Muscle of leg (tissue), 11 donors: ENCODE data around the gene FAM83E. TPM values are rescaled to one million over a fixed set of nuclear protein-coding genes. Genes with fewer than 3 reads are reported as not detected.

Source experiments
- DNase-seq: peaks from one replicate; pipeline ENCODE4 v3.0.0; 2013
- H3K27ac ChIP-seq: one replicate; pipeline ENCODE4 v1.5.1; 2013; ENCODE audit warnings: mild to moderate bottlenecking, low read length, control low read depth
- H3K27me3 ChIP-seq: one replicate; pipeline ENCODE4 v1.6.1; 2013; ENCODE audit warnings: low read length; ENCODE audit not compliant: control insufficient read depth, insufficient read depth
- H3K36me3 ChIP-seq: one replicate; pipeline ENCODE4 v1.6.1; 2013; ENCODE audit warnings: low read length; ENCODE audit not compliant: control insufficient read depth, insufficient read depth
- H3K4me1 ChIP-seq: one replicate; pipeline ENCODE4 v1.6.1; 2013; ENCODE audit warnings: low read length; ENCODE audit not compliant: control insufficient read depth, insufficient read depth
- H3K4me3 ChIP-seq: one replicate; pipeline ENCODE4 v1.5.1; 2013; ENCODE audit warnings: low read length, control low read depth
- H3K9me3 ChIP-seq: replicated peaks from 2 replicates; pipeline ENCODE4 v1.6.1; 2013; ENCODE audit warnings: low read depth, low read length; ENCODE audit not compliant: control insufficient read depth
- WGBS: methylation state at CpG from one replicate; pipeline ENCODE4 v1.1.5; 2013; ENCODE audit warnings: missing lambda C conversion rate; ENCODE audit not compliant: insufficient coverage; 5-methylcytosine and 5-hydroxymethylcytosine counted together
- polyA plus RNA-seq, 8 donors: library from polyadenylated mRNA; unstranded; fragments of 120-200 nt; gene quantifications; one replicate each; pipeline versions ENCODE4 v1.2.1 to v1.2.3, GENCODE V29; 2013; ENCODE audit warnings: inconsistent platforms in 1 of 8, low replicate concordance in 1 of 8; ENCODE audit not compliant: insufficient read length in 8 of 8, insufficient read depth in 1 of 8
- total RNA-seq: library from RNA; stranded (reverse); fragments of 120-200 nt; gene quantifications from one replicate; pipeline ENCODE4 v1.2.4, GENCODE V29; 2013

The FAM83E gene
- total and polyA plus RNA-seq, 9 donors = 0.11 to 1.2 (median 0.17) TPM; not detected in 1

DNA sequence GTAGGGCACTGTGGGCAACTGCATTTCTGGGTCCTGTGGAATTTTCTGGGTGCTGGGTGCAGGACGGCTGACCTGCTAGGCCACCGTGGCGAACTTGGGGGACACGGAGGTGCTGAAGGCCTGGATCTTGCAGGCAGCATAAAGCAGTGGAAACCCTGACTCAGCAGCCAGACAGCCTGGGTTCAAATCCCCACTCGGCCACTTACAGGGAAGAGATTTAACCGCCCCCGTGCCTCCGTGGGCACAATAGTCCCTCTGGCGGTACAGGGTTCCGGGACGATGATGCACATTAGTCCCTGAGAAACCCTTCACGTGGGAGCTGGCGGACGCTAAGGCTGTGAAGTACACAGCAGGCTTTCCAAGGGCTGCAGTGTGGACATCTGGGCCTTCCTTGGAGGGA is 3.0 kb downstream of the FAM83E start:
- H3K4me3 ChIP-seq = no peak overlapping the region
- H3K9me3 ChIP-seq = no peaks in the 10 kb centered on the region
- 70% methylated on average over 14 of the region's 14 CpGs for WGBS
- peaks cover 28% of the 10 kb centered on the region for H3K36me3 ChIP-seq
- peaks cover 20% of the 10 kb centered on the region for H3K4me1 ChIP-seq
- no peak overlapping the region for H3K27ac ChIP-seq
- no peak for DNase-seq
- no peaks in the 10 kb centered on the region for H3K27me3 ChIP-seq

DNA sequence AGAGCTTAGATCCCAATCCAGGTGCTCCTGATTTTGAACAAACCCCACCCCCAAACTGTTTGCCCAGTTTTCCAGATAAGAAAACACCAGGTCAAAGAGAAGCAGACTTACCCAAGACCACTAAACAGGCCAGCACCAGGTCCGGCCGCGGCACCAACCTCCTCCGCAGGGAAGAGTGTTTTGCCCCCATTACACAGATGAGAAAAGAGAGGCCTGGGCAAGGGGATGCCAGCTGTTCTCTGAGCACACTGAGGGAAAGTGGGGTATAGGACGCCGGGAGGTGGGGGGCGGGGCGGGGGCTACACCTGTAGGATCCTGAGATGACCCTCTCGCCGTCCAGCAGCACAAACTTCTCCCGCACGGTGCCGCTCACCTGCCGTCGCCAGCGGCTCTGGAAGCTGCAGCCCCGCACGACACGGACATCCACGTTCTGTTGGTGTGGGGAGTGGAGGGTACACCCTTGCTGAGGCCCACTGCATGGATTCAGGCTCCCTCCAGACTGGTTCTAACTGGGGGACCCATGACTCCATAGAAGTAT is 5.2 kb downstream of the FAM83E start:
- Histone ChIP-seq H3K4me1 (peaks cover 10% of the 10 kb centered on the region), H3K36me3 (peaks cover 5% of the 10 kb centered on the region), H3K9me3 (no peaks in the 10 kb centered on the region), H3K27me3 (no peaks in the 10 kb centered on the region), H3K4me3 (no peak overlapping the region), H3K27ac (no peak overlapping the region)
- 90% methylated on average over 10 of the region's 20 CpGs for WGBS
- no peak for DNase-seq

GRCh38 chr19:48608798-48609263 is 6.0 kb downstream of the FAM83E start:
- Histone ChIP-seq H3K27ac (no peak overlapping the region), H3K9me3 (no peaks in the 10 kb centered on the region), H3K4me3 (no peak overlapping the region), H3K27me3 (no peaks in the 10 kb centered on the region), H3K36me3 (no peaks in the 10 kb centered on the region), H3K4me1 (peaks cover 4% of the 10 kb centered on the region)
- WGBS = no CpG with 5 or more reads among the region's 9 CpGs
- DNase-seq = peak; percentile 50

- 70% methylated on average over 2 of the region's 7 CpGs for WGBS
Measured at GRCh38 chr19:48607359-48607755, 7.5 kb downstream of the FAM83E start.

GRCh38 chr19:48606463-48607358 is 8.2 kb downstream of the FAM83E start, which contains the start of gene SPACA4:
SPACA4 (plus strand) TSS chr19:48606742; CDS start chr19:48606979, 237 bp downstream.
- WGBS = 87% methylated on average over 38 of the region's 39 CpGs
- no peak for DNase-seq
- no peaks in the 10 kb centered on the region for H3K4me1 ChIP-seq
- H3K36me3 ChIP-seq = no peaks in the 10 kb centered on the region
- H3K4me3 ChIP-seq = no peak within 1 kb of the TSS
- H3K9me3 ChIP-seq = no peaks in the 10 kb centered on the region
- no peaks in the 10 kb centered on the region for H3K27me3 ChIP-seq
- no peak within 1 kb of the TSS for H3K27ac ChIP-seq

More at GRCh38 chr19:48607359-48607755, 7.5 kb downstream of the FAM83E start:
- Histone ChIP-seq H3K9me3 (no peaks in the 10 kb centered on the region), H3K4me3 (no peak overlapping the region), H3K4me1 (no peaks in the 10 kb centered on the region), H3K36me3 (no peaks in the 10 kb centered on the region), H3K27ac (no peak overlapping the region), H3K27me3 (no peaks in the 10 kb centered on the region)
- DNase-seq = no peak

DNA sequence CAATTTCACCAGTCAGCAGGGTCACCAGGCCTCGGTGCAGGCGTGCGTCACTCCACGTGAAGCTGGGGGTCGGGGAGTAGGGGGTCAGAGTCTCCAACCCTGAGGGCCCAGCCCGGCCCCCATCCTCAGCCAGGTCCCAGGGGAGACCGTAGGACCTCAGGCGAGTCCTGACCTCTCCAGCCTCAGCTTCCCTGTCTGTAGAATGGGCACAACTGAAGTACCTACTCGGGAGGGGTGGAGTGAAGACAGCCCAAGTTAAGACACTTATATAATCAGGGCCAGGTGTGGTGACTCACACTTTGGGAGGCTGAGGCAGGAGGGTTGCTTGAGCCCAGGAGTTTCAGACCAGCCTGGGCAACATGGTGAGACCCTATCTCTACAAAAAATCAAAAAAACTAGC is 11.0 kb downstream of the FAM83E start:
- H3K36me3 ChIP-seq = no peaks in the 10 kb centered on the region
- H3K9me3 ChIP-seq = no peaks in the 10 kb centered on the region
- peaks cover 2% of the 10 kb centered on the region for H3K27me3 ChIP-seq
- H3K4me1 ChIP-seq = no peaks in the 10 kb centered on the region
- DNase-seq = no peak
- no peak overlapping the region for H3K27ac ChIP-seq
- H3K4me3 ChIP-seq = no peak overlapping the region
- WGBS = 81% methylated on average over 4 of the region's 9 CpGs

DNA sequence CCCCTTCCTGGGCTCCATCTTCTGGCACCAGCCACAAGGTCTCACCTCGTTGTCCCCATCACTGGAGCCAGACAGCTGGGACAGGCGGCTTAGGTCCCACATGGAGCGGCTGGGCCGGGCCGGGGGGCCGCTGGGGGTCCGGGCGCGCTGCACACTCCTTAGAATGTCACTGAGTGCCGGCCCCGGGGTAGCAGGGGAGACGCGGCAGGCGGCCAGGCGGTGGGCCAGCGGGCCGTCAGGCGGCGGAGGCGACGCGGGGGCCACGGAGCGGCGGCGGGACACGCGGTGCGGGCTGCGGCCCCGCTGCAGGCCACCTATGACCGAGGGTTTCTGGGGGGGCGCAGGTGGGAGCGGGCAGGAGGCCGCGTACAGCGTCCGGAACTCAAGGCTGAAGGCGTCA is 11.4 kb downstream of the FAM83E start:
- H3K4me1 ChIP-seq = no peaks in the 10 kb centered on the region
- H3K27me3 ChIP-seq = peaks cover 5% of the 10 kb centered on the region
- H3K27ac ChIP-seq = no peak overlapping the region
- H3K36me3 ChIP-seq = no peaks in the 10 kb centered on the region
- WGBS = 80% methylated on average over 36 of the region's 39 CpGs
- no peaks in the 10 kb centered on the region for H3K9me3 ChIP-seq
- DNase-seq = no peak
- H3K4me3 ChIP-seq = no peak overlapping the region

- WGBS = 71% methylated on average over 6 of the region's 9 CpGs
- H3K9me3 ChIP-seq = no peaks in the 10 kb centered on the region
- DNase-seq = no peak
- no peaks in the 10 kb centered on the region for H3K36me3 ChIP-seq
- peaks cover 5% of the 10 kb centered on the region for H3K27me3 ChIP-seq
- no peak overlapping the region for H3K4me3 ChIP-seq
- no peak overlapping the region for H3K27ac ChIP-seq
- no peaks in the 10 kb centered on the region for H3K4me1 ChIP-seq
Measured at GRCh38 chr19:48603001-48603400, 11.9 kb downstream of the FAM83E start.

DNA sequence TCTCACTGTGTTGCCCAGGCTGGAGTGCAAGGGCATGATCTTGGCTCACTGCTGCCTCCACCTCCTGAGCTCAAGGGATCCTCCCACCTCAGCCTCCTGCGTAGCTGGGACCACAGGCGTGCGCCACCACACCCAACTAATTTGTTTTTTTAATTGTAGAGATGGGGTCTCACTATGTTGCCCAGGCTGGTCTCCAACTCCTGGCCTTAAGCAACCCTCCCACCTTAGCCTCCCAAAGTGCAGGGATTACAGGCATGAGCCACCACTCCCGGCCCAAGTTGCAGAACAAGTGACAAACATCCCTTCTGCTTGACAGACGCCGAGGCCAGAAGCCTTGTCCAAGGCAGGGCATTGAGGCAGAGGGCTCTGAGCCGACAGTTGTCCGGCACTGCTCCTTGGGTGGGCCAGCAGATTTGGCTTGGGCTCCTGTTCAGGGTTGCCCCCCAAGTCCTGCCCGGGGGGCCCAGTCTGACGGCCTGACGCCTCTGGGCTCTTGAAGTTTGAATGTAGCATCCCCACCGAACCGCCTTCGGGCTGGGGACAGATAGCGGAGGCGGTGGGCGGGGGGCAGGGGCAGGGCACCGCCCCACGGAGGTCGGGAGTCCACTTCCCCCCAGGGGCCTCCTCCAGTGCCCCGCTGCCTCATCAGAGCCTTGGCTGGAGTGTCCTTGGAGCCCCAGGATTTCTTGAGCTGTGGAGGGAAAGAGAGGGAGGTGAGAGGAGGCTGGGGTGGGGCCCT is 14.0 kb downstream of the FAM83E start:
- no peaks in the 10 kb centered on the region for H3K36me3 ChIP-seq
- DNase-seq = no peak
- no peak overlapping the region for H3K4me3 ChIP-seq
- WGBS = 80% methylated on average over 18 of the region's 21 CpGs
- peaks cover 5% of the 10 kb centered on the region for H3K27me3 ChIP-seq
- H3K4me1 ChIP-seq = no peaks in the 10 kb centered on the region
- H3K9me3 ChIP-seq = no peaks in the 10 kb centered on the region
- no peak overlapping the region for H3K27ac ChIP-seq
